SU-DHL-6 (cell line): ENCODE results near the gene CRADD.

ENCODE experiments used
- EZH2phosphoT487 ChIP-seq: fragments of 200-600 bp; sonication (generic), shearing (Covaris generic); conservative IDR thresholded peaks from 2 replicates; pipeline ENCODE4 v1.6.1; 2018; ENCODE audit warnings: mild to moderate bottlenecking, antibody characterized with exemption, low read length, moderate library complexity, mixed read lengths
- TF ChIP-seq, protein P1 (sequence below): fragments of 200-600 bp; sonication (generic); IDR thresholded peaks from one replicate; pipeline ENCODE4 v1.5.1; 2017; ENCODE audit warnings: antibody characterized with exemption, mild to moderate bottlenecking, low read length, moderate library complexity; ENCODE audit not compliant: insufficient read depth, poor library complexity, severe bottlenecking

DNA sequence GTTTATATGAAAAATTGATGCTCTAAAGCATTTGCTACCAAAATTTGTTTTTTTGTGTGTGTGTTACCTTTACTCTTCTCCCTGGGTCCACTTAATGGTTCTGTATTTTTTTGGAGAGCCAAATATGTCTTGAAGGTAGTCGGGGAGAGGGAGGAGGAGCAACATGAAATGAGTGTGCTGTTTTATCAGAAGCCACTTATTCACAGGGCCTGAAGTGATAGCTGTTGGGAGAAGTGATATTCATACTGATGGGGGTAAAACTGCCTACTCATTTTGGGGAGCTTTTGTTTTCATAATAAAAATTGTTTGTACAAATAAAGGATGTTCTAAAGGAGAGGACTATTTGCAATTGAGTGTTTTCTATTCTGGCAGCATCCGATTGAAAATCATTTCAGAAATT lies 29.2 kb downstream of the CRADD start:
- TF ChIP-seq, protein P1, sequence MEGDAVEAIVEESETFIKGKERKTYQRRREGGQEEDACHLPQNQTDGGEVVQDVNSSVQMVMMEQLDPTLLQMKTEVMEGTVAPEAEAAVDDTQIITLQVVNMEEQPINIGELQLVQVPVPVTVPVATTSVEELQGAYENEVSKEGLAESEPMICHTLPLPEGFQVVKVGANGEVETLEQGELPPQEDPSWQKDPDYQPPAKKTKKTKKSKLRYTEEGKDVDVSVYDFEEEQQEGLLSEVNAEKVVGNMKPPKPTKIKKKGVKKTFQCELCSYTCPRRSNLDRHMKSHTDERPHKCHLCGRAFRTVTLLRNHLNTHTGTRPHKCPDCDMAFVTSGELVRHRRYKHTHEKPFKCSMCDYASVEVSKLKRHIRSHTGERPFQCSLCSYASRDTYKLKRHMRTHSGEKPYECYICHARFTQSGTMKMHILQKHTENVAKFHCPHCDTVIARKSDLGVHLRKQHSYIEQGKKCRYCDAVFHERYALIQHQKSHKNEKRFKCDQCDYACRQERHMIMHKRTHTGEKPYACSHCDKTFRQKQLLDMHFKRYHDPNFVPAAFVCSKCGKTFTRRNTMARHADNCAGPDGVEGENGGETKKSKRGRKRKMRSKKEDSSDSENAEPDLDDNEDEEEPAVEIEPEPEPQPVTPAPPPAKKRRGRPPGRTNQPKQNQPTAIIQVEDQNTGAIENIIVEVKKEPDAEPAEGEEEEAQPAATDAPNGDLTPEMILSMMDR = no peak
- no peak for TF ChIP-seq EZH2phosphoT487
